Measurements from ENCODE around the gene CDC42EP5.
"Not testable (repeated sequence)": the region's sequence is repeated elsewhere in the genome, so short reads cannot be mapped to it uniquely, and the experiment has no call there.

CDC42EP5 gene

DNA sequence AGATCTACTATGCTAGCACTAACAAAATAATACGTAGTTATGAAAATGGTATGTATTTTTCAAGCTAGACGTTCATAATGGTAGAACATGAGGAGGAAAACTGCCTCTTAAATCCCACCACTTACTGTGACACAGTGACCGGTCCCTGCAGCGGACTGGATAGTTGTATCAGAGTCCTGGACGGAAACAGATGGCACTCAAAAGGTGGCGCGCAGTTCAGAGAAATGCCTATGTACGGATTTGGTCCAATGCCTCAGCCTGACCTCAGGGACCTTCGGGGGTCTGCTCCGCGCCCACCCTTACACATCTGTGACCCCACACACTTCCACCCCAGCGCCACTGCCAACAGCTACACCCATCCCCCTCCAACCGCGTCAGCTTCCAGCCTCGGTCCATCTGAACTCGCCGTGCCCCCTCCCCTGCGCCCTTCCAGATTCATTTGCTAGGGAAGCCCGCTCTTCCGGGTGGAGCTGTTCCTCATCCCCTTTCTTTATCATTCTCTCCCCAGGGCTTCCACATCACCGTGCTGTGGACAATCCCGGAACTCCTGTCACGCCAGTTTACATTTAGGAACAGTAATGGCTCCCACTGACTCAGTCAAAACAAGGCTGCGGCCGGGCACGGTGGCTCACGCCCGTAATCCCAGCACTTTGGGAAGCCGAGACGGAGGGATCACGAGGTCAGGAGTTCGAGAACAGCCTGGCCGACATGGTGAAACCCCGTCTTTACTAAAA is 24.9 kb downstream of the CDC42EP5 start:
- no peak for DNase-seq (ENCODE audit: low spot score)
- TF ChIP-seq, protein P1, sequence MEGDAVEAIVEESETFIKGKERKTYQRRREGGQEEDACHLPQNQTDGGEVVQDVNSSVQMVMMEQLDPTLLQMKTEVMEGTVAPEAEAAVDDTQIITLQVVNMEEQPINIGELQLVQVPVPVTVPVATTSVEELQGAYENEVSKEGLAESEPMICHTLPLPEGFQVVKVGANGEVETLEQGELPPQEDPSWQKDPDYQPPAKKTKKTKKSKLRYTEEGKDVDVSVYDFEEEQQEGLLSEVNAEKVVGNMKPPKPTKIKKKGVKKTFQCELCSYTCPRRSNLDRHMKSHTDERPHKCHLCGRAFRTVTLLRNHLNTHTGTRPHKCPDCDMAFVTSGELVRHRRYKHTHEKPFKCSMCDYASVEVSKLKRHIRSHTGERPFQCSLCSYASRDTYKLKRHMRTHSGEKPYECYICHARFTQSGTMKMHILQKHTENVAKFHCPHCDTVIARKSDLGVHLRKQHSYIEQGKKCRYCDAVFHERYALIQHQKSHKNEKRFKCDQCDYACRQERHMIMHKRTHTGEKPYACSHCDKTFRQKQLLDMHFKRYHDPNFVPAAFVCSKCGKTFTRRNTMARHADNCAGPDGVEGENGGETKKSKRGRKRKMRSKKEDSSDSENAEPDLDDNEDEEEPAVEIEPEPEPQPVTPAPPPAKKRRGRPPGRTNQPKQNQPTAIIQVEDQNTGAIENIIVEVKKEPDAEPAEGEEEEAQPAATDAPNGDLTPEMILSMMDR (IDR thresholded peaks at IDR 0.05), result no peak
- Histone ChIP-seq H3K4me3 (peak overlapping the region; percentile 97), H3K27ac (peak overlapping the region; percentile 93 to 99)

DNA sequence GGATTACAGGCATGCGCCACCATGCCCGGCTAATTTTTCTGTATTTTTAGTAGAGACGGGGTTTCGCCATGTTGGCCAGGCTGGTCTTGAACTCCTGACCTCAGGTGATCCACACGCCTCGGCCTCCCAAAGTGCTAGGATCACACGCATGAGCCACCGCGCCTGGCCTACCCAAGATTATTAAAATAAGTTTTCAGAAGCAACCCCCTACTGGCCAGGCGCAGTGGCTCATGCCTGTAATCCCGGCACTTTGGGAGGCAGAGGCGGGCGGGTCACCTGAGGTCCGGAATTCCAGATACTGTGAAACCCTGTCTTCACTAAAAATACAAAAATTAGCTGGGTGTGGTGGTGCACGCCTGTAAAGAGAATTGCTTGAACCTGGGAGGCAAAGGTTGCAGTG is 26.7 kb downstream of the CDC42EP5 start:
- not testable (repeated sequence) for H3K27ac ChIP-seq; DNase-seq (ENCODE audit: low spot score); H3K4me3 ChIP-seq

DNA sequence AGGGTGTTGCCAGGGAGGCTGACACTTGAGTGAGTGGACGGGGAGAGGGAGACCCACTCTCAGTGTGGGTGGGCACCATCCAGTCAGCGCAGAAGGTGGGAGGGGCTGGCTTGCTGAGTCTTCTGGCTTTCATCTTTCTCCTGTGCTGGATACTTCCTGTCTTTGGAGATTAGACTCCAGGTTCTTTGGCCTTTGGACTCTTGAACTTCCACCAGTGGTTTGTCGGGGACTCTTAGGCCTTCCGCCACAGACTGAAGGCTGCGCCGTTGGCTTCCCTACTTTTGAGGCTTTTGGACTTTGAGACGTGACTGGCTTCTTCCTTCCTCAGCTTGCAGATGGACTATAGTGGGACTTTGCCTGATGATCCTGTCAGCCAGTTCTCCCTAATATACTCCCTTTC is 28.4 kb downstream of the CDC42EP5 start:
- TF ChIP-seq, protein P1 (IDR thresholded peaks at IDR 0.05), result no peak
- no peak overlapping the region for H3K27ac ChIP-seq
- DNase-seq (ENCODE audit: low spot score), result no peak
- no peak overlapping the region for H3K4me3 ChIP-seq

DNA sequence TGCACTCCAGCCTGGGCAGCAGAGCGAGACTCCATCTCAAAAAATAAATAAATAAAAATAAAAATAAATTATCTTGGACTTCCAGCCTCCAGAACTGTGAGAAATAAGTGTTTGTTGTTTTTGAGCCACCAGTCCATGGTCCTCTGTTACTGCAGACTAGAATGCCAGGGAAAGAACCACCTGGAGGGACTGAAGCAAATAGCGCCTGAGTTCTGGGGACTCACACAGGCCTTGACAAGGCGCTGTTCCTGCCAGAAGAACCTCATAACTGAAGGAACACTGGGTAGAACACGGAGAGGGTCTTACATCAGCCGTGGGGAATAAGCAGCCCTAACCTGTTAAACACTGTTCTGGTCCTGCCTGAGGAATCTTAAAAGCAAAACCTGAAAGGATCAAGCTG is 32.5 kb downstream of the CDC42EP5 start:
- TF ChIP-seq, protein P1 (IDR thresholded peaks at IDR 0.05), result no peak
- Histone ChIP-seq H3K27ac (no peak overlapping the region), H3K4me3 (no peak overlapping the region)
- no peak for DNase-seq (ENCODE audit: low spot score)

DNA sequence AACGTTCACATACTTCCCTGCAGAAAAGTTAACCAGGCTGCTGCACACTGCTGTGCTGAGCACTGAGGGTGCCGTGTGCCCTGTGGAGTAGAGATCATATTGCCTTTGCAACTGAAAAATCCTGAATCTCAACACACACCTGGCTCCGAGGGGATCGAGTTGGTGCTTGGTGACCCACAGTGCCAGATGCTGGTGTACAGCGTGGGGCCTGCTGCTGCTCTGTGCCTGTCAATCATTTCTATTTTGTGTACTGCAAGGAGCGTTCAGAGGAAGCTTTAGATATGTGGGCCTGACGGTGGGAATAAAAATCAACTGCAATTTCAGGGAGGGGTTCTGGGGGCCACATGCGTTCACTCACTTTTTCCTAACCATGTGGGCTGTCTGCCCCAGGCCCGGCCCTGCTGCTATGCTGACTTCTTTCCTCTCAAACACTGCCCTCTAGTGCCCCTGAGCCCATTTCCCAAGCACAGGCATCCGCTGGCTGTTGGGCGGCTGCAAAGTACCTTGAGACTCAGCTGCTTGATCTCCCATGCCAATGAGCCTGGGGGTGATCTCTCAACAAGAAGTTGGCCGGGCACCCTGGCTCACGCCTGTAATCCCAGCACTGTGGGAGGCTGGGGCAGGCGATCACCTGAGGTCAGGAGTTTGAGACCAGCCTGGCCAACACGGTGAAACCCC is 33.8 kb downstream of the CDC42EP5 start:
- no peak for DNase-seq (ENCODE audit: low spot score)
- TF ChIP-seq, protein P1 (IDR thresholded peaks at IDR 0.05), result no peak
- Histone ChIP-seq H3K4me3 (no peak overlapping the region), H3K27ac (no peak overlapping the region)

DNA sequence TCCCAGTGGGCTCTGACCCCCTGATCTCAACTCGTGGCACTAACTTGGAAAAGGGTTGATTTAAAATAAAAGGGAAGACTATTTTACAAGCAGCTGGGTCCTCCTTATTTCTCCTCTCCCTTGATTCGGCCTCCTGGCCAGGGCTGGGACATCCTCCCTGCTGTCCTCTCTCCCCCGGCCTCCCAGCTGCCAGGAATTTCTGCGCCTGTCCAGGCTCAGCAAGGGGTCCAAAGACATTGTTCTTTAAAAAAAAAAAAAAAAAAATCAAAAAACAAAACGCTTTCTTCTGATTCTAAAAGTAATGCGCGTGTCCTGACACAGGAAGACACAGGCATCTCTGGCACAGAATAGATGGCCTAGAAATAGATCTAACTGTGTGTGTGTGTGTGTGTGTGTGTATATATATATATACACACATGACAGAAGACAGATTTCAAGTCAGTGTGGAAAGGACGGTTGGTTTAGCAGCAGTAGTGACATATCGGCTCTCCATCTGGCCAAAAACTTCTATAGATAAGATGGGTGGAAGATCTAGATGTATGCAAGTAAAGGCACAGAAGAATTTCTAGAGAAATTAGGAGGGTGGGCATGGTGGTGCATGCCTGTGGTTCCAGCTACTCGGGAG is 36.4 kb downstream of the CDC42EP5 start:
- no peak for DNase-seq (ENCODE audit: low spot score)
- TF ChIP-seq, protein P1 (IDR thresholded peaks at IDR 0.05), result no peak
- Histone ChIP-seq H3K4me3 (no peak overlapping the region), H3K27ac (peak overlapping the region in 1 of 2 donors; percentile 22)

DNA sequence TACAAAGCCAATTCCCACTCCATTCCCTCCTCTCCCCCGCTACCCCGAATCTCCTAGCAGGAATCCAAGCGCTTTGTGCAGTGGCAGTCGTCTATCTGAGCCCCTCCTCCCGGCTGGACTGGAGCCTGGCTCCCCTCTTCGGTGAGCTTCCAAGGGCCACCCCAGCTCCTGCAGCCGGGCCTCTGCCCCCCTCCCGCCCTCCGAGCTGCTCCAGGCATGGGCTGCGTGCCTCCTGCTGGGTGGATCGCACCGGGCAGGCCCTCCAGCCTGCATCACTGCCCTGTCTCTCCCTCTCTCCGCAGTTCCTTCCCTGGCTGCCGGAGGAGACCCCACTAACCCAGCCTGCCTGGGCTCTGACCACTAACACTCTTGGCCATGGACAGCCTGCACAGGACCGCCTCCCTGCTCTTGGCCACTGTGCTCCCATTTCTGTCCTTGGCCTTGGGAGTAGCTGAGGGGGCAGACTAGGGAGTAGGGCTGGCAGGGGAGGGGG is 37.0 kb downstream of the CDC42EP5 start:
- Histone ChIP-seq H3K27ac (peak overlapping the region in 1 of 2 donors; percentile 22), H3K4me3 (no peak overlapping the region)
- TF ChIP-seq, protein P1 (IDR thresholded peaks at IDR 0.05), result no peak
- peak; percentile 62 for DNase-seq (ENCODE audit: low spot score)

All from coronary artery (tissue), 2 donors.